Activated effector memory CD4-positive, alpha-beta T cell treated with anti-CD3 and anti-CD28 coated beads, Interleukin-2, amount 50 U/mL, for 16 hours (primary cell): Measurements from ENCODE around the gene DOK6.

Experiments used
- DNase-seq: peaks from one replicate; pipeline ENCODE4 v3.0.0-alpha.2; 2020

The DOK6 gene

GRCh38 chr18:69691008-69691760 lies 290.5 kb downstream of the DOK6 start:
- no peak for DNase-seq

- DNase-seq: no peak
Observed at GRCh38 chr18:69697069-69697468, 296.4 kb downstream of the DOK6 start.

GRCh38 chr18:69697689-69698088 lies 297.0 kb downstream of the DOK6 start:
- no peak for DNase-seq

GRCh38 chr18:69701305-69701704 lies 300.6 kb downstream of the DOK6 start:
- no peak for DNase-seq

- no peak for DNase-seq
Observed at GRCh38 chr18:69703461-69703860, 302.8 kb downstream of the DOK6 start.

- no peak for DNase-seq
Observed at GRCh38 chr18:69705987-69706386, 305.3 kb downstream of the DOK6 start.

- DNase-seq: no peak
Observed at GRCh38 chr18:69708844-69709243, 308.2 kb downstream of the DOK6 start.

GRCh38 chr18:69715191-69715795 lies 314.6 kb downstream of the DOK6 start:
- DNase-seq: no peak

- DNase-seq: no peak
Observed at GRCh38 chr18:69717586-69717985, 316.9 kb downstream of the DOK6 start.

GRCh38 chr18:69718912-69719547 lies 318.3 kb downstream of the DOK6 start:
- DNase-seq: no peak

GRCh38 chr18:69720422-69720821 lies 319.7 kb downstream of the DOK6 start:
- DNase-seq: no peak

- DNase-seq: no peak
Observed at GRCh38 chr18:69723434-69723833, 322.7 kb downstream of the DOK6 start.

- no peak for DNase-seq
Observed at GRCh38 chr18:69725009-69725408, 324.3 kb downstream of the DOK6 start.

GRCh38 chr18:69725855-69726508 lies 325.3 kb downstream of the DOK6 start:
- no peak for DNase-seq

- DNase-seq: no peak
Observed at GRCh38 chr18:69727912-69728572, 327.4 kb downstream of the DOK6 start.

- DNase-seq: no peak
Observed at GRCh38 chr18:69730664-69731063, 330.0 kb downstream of the DOK6 start.

GRCh38 chr18:69734536-69734935 lies 333.8 kb downstream of the DOK6 start:
- DNase-seq: no peak

GRCh38 chr18:69736730-69737129 lies 336.0 kb downstream of the DOK6 start:
- no peak for DNase-seq

GRCh38 chr18:69737851-69738250 lies 337.2 kb downstream of the DOK6 start:
- no peak for DNase-seq

- no peak for DNase-seq
Observed at GRCh38 chr18:69747388-69747787, 346.7 kb downstream of the DOK6 start.

GRCh38 chr18:69752737-69753380 lies 352.2 kb downstream of the DOK6 start:
- DNase-seq: no peak

- no peak for DNase-seq
Observed at GRCh38 chr18:69754108-69754507, 353.4 kb downstream of the DOK6 start.

GRCh38 chr18:69755041-69755440 lies 354.4 kb downstream of the DOK6 start:
- DNase-seq: no peak
